Measurements from ENCODE around the gene TFB1M. TPM values are rescaled to one million over a fixed set of nuclear protein-coding genes. Genes with fewer than 3 reads are reported as not detected.

Gene TFB1M
- total and polyA plus RNA-seq, 9 of the 15 experiments (the other 6 are each of a cell fraction or from before 2014, with no cell fraction given), result 34.6 to 145 (median 40.4) TPM

GRCh38 chr6:155224618-155225017 is 89.7 kb downstream of the TFB1M start:
- no peak overlapping the region for H3K4me2 ChIP-seq (ENCODE audit: insufficient read depth, low read length)
- 0% methylated on average over 7 of the region's 7 CpGs for WGBS (ENCODE audit: insufficient coverage, low coverage, missing lambda C conversion rate)
- H3K9me3 ChIP-seq (replicated peaks; ENCODE audit: control insufficient read depth, insufficient read depth, low read depth, low read length), result no peaks in the 10 kb centered on the region
- FAIRE-seq (no peak), DNase-seq (ENCODE audit: extremely low read depth in 1 of 4, low spot score in 3 of 4) (no peak), ATAC-seq (no peak)
- BruUV-seq (replicated peaks), result no TSS peak
- no peaks in the 10 kb centered on the region for H3K36me3 ChIP-seq (ENCODE audit: control insufficient read depth, insufficient read depth, low read length)
- TF ChIP-seq DMBX1 (CRISPR knock-in tag; IDR thresholded peaks at IDR 0.05; ENCODE audit: borderline replicate concordance) (no peak), EZH2 (IDR thresholded peaks at IDR 0.05; ENCODE audit: borderline replicate concordance, low read depth, low read length) (0 out of 2 replicates have a peak, but pooled peaks have one; percentile 43)
- in situ Hi-C loops (cut with MboI) (no loop called here), intact Hi-C loops (cut with micrococcal nuclease) (no loop called here)
- H3K27ac ChIP-seq (ENCODE audit: extremely low read depth, low read depth, low read length), result no peak overlapping the region
- no peak overlapping the region for H3K4me3 ChIP-seq
- no peaks in the 10 kb centered on the region for H3K9me1 ChIP-seq (ENCODE audit: control insufficient read depth, insufficient read depth, low read length)
- H3K79me2 ChIP-seq (ENCODE audit: control insufficient read depth, insufficient read depth, low read length), result no peaks in the 10 kb centered on the region
- no peaks in the 10 kb centered on the region for H4K20me1 ChIP-seq (replicated peaks; ENCODE audit: control insufficient read depth, insufficient read depth, low read length)
- ChIA-PET POLR2A (interaction anchor here (0.6 kb wide), 1 partner anchor 11 kb away, joined by 3 read pairs; no protein-coding TSS in a partner anchor), CTCF (ENCODE audit: low intra/inter-chr PET ratio) (no interaction called here)
- no peak overlapping the region for H3K9ac ChIP-seq (ENCODE audit: insufficient read depth in 1 of 2, low read depth in 2 of 2, low read length in 2 of 2)
- H3K4me1 ChIP-seq (replicated peaks in 1 of 2; ENCODE audit: control insufficient read depth in 2 of 2, insufficient read depth in 2 of 2, low read length in 2 of 2), result no peaks in the 10 kb centered on the region
- H2AFZ ChIP-seq (ENCODE audit: low read depth, low read length), result no peak overlapping the region
- H3K27me3 ChIP-seq (ENCODE audit: control insufficient read depth in 2 of 2, insufficient read depth in 2 of 2, low read length in 2 of 2), result peaks cover 55 to 57% of the 10 kb centered on the region in 2 experiments

- intact Hi-C loops (cut with micrococcal nuclease), result no loop called here
- 0 out of 2 replicates have a peak, but pooled peaks have one; percentile 17 for TF ChIP-seq JUND (IDR thresholded peaks at IDR 0.05; ENCODE audit: borderline replicate concordance, low read depth, low read length)
- TF ChIP-seq JUND (tag; IDR thresholded peaks at IDR 0.05; ENCODE audit: borderline replicate concordance, low read depth, low read length), result no peak
- no peak for TF ChIP-seq ZNF445 (CRISPR knock-in tag; IDR thresholded peaks at IDR 0.05; ENCODE audit: low read depth)
- TF ChIP-seq CEBPG (CRISPR knock-in tag; IDR thresholded peaks at IDR 0.05), result no peak
- 0 out of 4 replicates have a peak, but pooled peaks of 1 of the 2 experiments have one; percentile 28 for TF ChIP-seq CEBPG (tag; conservative IDR thresholded peaks at IDR 0.05 in 1 of 2, IDR thresholded peaks at IDR 0.05 in 1 of 2)
- no peak for TF ChIP-seq ZFP91 (CRISPR knock-in tag; IDR thresholded peaks at IDR 0.05)
- 0 out of 2 replicates have a peak, but pooled peaks have one; percentile 34 for TF ChIP-seq FOSL1 (tag; conservative IDR thresholded peaks at IDR 0.05)
- TF ChIP-seq CHAMP1 (IDR thresholded peaks at IDR 0.05), result no peak
Observed at GRCh38 chr6:155223646-155224451, 90.4 kb downstream of the TFB1M start.

More at GRCh38 chr6:155223646-155224451, 90.4 kb downstream of the TFB1M start:
- no peaks in the 10 kb centered on the region for H3K79me2 ChIP-seq (ENCODE audit: control insufficient read depth, insufficient read depth, low read length)
- DNase-seq (ENCODE audit: extremely low read depth in 1 of 4, low spot score in 3 of 4) (no peak), FAIRE-seq (peak; percentile 73), ATAC-seq (no peak)
- no peak overlapping the region for H3K27ac ChIP-seq (ENCODE audit: extremely low read depth, low read depth, low read length)
- BruUV-seq (replicated peaks), result no TSS peak
- in situ Hi-C loops (cut with MboI), result no loop called here
- H3K36me3 ChIP-seq (ENCODE audit: control insufficient read depth, insufficient read depth, low read length), result no peaks in the 10 kb centered on the region
- no peak overlapping the region for H3K4me3 ChIP-seq
- H3K9me1 ChIP-seq (ENCODE audit: control insufficient read depth, insufficient read depth, low read length), result no peaks in the 10 kb centered on the region
- H3K4me1 ChIP-seq (replicated peaks in 1 of 2; ENCODE audit: control insufficient read depth in 2 of 2, insufficient read depth in 2 of 2, low read length in 2 of 2), result no peaks in the 10 kb centered on the region
- H4K20me1 ChIP-seq (replicated peaks; ENCODE audit: control insufficient read depth, insufficient read depth, low read length), result no peaks in the 10 kb centered on the region
- POLR2A ChIA-PET, result interaction anchor here (1.0 to 1.3 kb wide), 2 partner anchors 21 to 92 kb away, joined by 3 read pairs; no protein-coding TSS in a partner anchor
- CTCF ChIA-PET (ENCODE audit: low intra/inter-chr PET ratio), result no interaction called here
- H2AFZ ChIP-seq (ENCODE audit: low read depth, low read length), result no peak overlapping the region
- no peaks in the 10 kb centered on the region for H3K9me3 ChIP-seq (replicated peaks; ENCODE audit: control insufficient read depth, insufficient read depth, low read depth, low read length)
- peaks cover 53 to 60% of the 10 kb centered on the region in 2 experiments for H3K27me3 ChIP-seq (ENCODE audit: control insufficient read depth in 2 of 2, insufficient read depth in 2 of 2, low read length in 2 of 2)
- H3K9ac ChIP-seq (ENCODE audit: insufficient read depth in 1 of 2, low read depth in 2 of 2, low read length in 2 of 2), result no peak overlapping the region
- no peak overlapping the region for H3K4me2 ChIP-seq (ENCODE audit: insufficient read depth, low read length)
- 2% methylated on average over 12 of the region's 12 CpGs for WGBS (ENCODE audit: insufficient coverage, low coverage, missing lambda C conversion rate)
